ENCODE results near the gene HNRNPLL. TPM values are rescaled to one million over a fixed set of nuclear protein-coding genes. Genes with fewer than 3 reads are reported as not detected.

Gene HNRNPLL
- total and polyA plus RNA-seq, 8 donors = 4.9 to 20.8 (median 14.3) TPM

DNA sequence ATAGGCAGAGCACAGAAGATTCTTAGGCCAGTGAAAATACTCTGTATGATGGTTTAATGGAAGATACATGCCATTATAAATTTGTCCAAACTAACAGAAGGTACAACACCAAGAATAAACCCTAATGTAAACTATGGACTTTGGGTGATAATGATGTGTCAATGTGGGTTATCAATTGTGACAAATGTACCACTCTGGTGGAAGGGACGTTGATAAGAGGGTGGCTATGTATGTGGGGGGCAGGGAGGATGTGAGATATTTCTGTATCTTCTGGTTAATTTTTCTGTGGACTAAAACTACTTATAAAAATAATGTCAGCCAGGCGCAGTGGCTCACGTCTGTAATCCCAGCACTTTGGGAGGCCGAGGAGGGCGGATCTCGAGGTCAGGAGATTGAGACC, 86.2 kb downstream of the HNRNPLL start:
- Histone ChIP-seq H3K4me1 (no peaks in the 10 kb centered on the region), H3K27ac (no peak overlapping the region), H3K9me3 (no peaks in the 10 kb centered on the region), H3K4me3 (no peak overlapping the region), H3K27me3 (no peaks in the 10 kb centered on the region), H3K36me3 (no peaks in the 10 kb centered on the region)
- intact Hi-C loops (cut with DNase I) = no loop called here
- ATAC-seq (no peak), DNase-seq (no peak), FAIRE-seq (no peak)
- TF ChIP-seq, protein P1, sequence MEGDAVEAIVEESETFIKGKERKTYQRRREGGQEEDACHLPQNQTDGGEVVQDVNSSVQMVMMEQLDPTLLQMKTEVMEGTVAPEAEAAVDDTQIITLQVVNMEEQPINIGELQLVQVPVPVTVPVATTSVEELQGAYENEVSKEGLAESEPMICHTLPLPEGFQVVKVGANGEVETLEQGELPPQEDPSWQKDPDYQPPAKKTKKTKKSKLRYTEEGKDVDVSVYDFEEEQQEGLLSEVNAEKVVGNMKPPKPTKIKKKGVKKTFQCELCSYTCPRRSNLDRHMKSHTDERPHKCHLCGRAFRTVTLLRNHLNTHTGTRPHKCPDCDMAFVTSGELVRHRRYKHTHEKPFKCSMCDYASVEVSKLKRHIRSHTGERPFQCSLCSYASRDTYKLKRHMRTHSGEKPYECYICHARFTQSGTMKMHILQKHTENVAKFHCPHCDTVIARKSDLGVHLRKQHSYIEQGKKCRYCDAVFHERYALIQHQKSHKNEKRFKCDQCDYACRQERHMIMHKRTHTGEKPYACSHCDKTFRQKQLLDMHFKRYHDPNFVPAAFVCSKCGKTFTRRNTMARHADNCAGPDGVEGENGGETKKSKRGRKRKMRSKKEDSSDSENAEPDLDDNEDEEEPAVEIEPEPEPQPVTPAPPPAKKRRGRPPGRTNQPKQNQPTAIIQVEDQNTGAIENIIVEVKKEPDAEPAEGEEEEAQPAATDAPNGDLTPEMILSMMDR (IDR thresholded peaks at IDR 0.05) = no peak
- WGBS, 2 donors = 64 to 72% methylated on average over 6 of the region's 6 CpGs

DNA sequence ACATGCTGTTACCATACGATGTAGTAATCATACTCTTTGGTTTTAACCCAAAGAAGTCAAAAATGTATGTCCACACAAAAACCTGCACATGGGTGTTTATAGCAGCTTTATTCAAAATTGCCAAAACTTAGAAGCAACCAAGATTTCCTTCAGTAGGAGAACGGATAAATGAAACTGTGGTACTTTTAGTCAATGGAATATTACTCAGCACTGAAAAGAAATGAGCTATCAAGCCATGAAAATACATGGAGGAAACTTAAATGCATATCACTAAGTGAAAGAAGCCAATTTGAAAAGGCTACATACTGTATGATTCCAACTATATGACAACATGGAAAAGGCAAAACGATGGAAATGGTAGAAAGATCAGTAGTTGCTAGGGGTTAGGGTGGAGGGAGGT, 86.6 kb downstream of the HNRNPLL start:
- Histone ChIP-seq H3K4me1 (no peaks in the 10 kb centered on the region), H3K27me3 (no peaks in the 10 kb centered on the region), H3K36me3 (no peaks in the 10 kb centered on the region), H3K27ac (no peak overlapping the region), H3K4me3 (no peak overlapping the region), H3K9me3 (no peaks in the 10 kb centered on the region)
- TF ChIP-seq, protein P1 (IDR thresholded peaks at IDR 0.05) = no peak
- ATAC-seq (no peak), DNase-seq (no peak), FAIRE-seq (no peak)
- intact Hi-C loops (cut with DNase I) = no loop called here
- 69 to 73% methylated on average over 3 of the region's 3 CpGs for WGBS, 2 donors

DNA sequence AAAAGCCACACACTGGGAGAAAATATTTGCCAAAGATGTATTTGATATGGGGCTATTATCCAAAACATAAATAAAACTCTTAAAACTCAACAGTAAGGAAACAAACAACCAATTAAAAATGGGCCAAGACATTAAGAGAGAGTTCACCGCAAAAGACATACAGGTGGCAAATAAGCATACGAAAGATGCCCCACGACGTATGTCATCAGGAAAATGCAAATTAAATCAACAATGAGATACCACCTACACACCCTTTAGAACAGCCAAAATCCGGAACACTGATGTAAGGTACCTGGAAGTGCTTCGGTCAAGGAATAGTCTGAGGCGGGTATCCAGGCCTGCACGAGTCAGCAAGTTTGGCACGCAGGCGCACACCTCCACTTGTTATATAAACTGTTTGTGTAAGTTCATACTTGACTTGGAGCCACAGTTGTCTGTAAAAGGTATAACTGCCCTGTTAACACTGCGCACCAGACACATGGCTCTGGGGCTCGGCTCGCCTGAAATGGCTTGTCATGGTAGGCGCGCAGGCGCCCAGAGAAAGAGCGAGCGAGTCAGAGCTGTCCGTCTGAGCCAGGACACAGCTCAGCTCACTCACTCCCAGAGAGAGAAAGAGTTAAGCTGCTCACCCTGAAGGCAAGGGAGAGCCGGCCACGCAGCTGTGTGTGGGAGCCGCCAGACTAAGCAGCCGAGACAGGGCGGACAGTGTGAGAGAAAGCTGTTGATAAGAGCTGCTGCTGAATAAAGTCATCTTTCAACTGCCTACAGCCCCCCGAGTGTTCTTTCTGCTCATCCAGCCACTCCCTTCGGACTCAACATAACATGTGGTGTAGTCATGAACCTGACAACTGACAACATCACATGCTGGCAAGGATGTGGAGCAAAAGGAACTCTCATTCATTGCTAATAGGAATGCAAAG, 87.3 kb downstream of the HNRNPLL start:
- FAIRE-seq (no peak), ATAC-seq (peak; percentile 70 to 77 (median 72)), DNase-seq (peak in 5 of 6 donors; percentile 36 to 57 (median 44))
- Histone ChIP-seq H3K9me3 (no peaks in the 10 kb centered on the region), H3K4me3 (no peak overlapping the region), H3K27me3 (no peaks in the 10 kb centered on the region), H3K4me1 (no peaks in the 10 kb centered on the region), H3K27ac (peak overlapping the region in 2 of 4 donors; percentile 22 to 30), H3K36me3 (no peaks in the 10 kb centered on the region)
- intact Hi-C loops (cut with DNase I) = no loop called here
- TF ChIP-seq, protein P1 (IDR thresholded peaks at IDR 0.05) = no peak
- 68 to 74% methylated on average over 26 of the region's 26 CpGs for WGBS, 2 donors

- intact Hi-C loops (cut with DNase I) = no loop called here
- Histone ChIP-seq H3K27ac (no peak overlapping the region), H3K36me3 (no peaks in the 10 kb centered on the region), H3K4me1 (no peaks in the 10 kb centered on the region), H3K4me3 (no peak overlapping the region), H3K9me3 (no peaks in the 10 kb centered on the region), H3K27me3 (no peaks in the 10 kb centered on the region)
- DNase-seq = no peak
- no peak for FAIRE-seq
- no peak for ATAC-seq
- 84 to 94% methylated on average over 3 of the region's 3 CpGs for WGBS, 2 donors
- TF ChIP-seq, protein P1 (IDR thresholded peaks at IDR 0.05) = no peak
These were observed 88.0 kb downstream of the HNRNPLL start for GRCh38 chr2:38514603-38515154.

DNA sequence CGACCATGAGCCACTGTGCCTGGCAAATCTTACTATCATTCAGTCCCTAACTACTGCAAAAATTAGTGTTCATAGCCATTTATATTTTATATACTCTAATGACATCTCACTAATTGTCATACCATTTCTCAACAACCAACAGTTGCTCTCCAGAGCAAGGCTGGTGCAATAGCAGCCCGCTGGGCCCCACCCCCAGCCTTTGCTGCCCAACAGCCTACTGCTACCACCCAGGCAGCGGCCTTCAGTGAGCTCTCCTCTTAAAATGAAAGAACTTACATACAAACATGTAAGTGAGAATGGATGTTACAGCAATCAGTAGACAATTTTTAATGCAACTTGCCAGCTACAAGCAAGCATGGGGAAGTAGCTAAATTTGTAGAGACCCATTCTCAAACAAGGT, 90.5 kb downstream of the HNRNPLL start:
- TF ChIP-seq, protein P1 (IDR thresholded peaks at IDR 0.05) = no peak
- Histone ChIP-seq H3K36me3 (no peaks in the 10 kb centered on the region), H3K4me3 (no peak overlapping the region), H3K27me3 (no peaks in the 10 kb centered on the region), H3K9me3 (no peaks in the 10 kb centered on the region), H3K4me1 (no peaks in the 10 kb centered on the region), H3K27ac (no peak overlapping the region)
- no peak for FAIRE-seq
- 61 to 83% methylated on average over 3 of the region's 3 CpGs for WGBS, 2 donors
- intact Hi-C loops (cut with DNase I) = no loop called here
- no peak for ATAC-seq
- no peak for DNase-seq
